HepG2 (cell line): ENCODE data around the gene WDR47. TPM values are rescaled to one million over a fixed set of nuclear protein-coding genes. Genes with fewer than 3 reads are reported as not detected.
A peak's percentile ranks its signal among the peaks of the same experiment; 100 is the strongest.

ENCODE experiments used
- ADNP ChIP-seq: sonication (generic); formaldehyde crosslinking; IDR thresholded peaks from 2 replicates; pipeline ENCODE4 v1.4.0; 2020; ENCODE audit warnings: missing genetic modification reagents
- CEBPB ChIP-seq: IDR thresholded peaks from 2 replicates; pipeline ENCODE4 v1.6.1; 2011; ENCODE audit warnings: low read depth, low read length, improper control_type of control experiment, borderline replicate concordance
- CHD4 ChIP-seq: fragments of 200-600 bp; sonication (generic); IDR thresholded peaks from 2 replicates; pipeline ENCODE4 v1.7.0; 2017; ENCODE audit warnings: mild to moderate bottlenecking, low read length, borderline replicate concordance
- POGZ ChIP-seq: sonication (generic); formaldehyde crosslinking; IDR thresholded peaks from 2 replicates; pipeline ENCODE4 v1.4.0; 2020; ENCODE audit warnings: mild to moderate bottlenecking, missing genetic modification reagents
- PRMT3 ChIP-seq: sonication (generic); formaldehyde crosslinking; IDR thresholded peaks from 2 replicates; pipeline ENCODE4 v1.8.1; 2022; ENCODE audit warnings: low read depth, mild to moderate bottlenecking, moderate library complexity, missing genetic modification reagents, borderline replicate concordance
- RELA ChIP-seq: sonication (generic); formaldehyde crosslinking; IDR thresholded peaks from 2 replicates; pipeline ENCODE4 v1.4.0; 2020; ENCODE audit warnings: missing genetic modification reagents
- RFXAP ChIP-seq: sonication (generic); formaldehyde crosslinking; IDR thresholded peaks from 2 replicates; pipeline ENCODE4 v1.4.0; 2020; ENCODE audit warnings: missing genetic modification reagents, borderline replicate concordance
- SNRNP70 ChIP-seq: fragments of 200-400 bp; formaldehyde crosslinking; IDR thresholded peaks from 2 replicates; pipeline ENCODE4 v1.6.1; 2017; ENCODE audit warnings: mild to moderate bottlenecking, low read depth, low read length, moderate library complexity
- SUZ12 ChIP-seq: fragments of 150-350 bp; IDR thresholded peaks from 2 replicates; pipeline ENCODE4 v1.6.1; 2014; ENCODE audit warnings: low read depth, low read length
- ZMAT3 ChIP-seq: sonication (generic); formaldehyde crosslinking; conservative IDR thresholded peaks from 2 replicates; pipeline ENCODE4 v1.7.0; 2021; ENCODE audit warnings: missing genetic modification reagents
- ZMYM2 ChIP-seq: sonication (generic); formaldehyde crosslinking; IDR thresholded peaks from 2 replicates; pipeline ENCODE4 v1.8.0; 2022; ENCODE audit warnings: mild to moderate bottlenecking, missing genetic modification reagents
- ZNF510 ChIP-seq: sonication (generic); formaldehyde crosslinking; IDR thresholded peaks from 2 replicates; pipeline ENCODE4 v1.4.0; 2020; ENCODE audit warnings: low read depth, mild to moderate bottlenecking, missing genetic modification reagents
- ZNF570 ChIP-seq: sonication (generic); formaldehyde crosslinking; IDR thresholded peaks from 2 replicates; pipeline ENCODE4 v1.4.0; 2020; ENCODE audit warnings: mild to moderate bottlenecking, missing genetic modification reagents, borderline replicate concordance
- ZNF83 ChIP-seq: sonication (generic); formaldehyde crosslinking; IDR thresholded peaks from 2 replicates; pipeline ENCODE4 v1.4.0; 2020; ENCODE audit warnings: missing genetic modification reagents, mild to moderate bottlenecking, borderline replicate concordance
- ZSCAN22 ChIP-seq: sonication (generic); formaldehyde crosslinking; IDR thresholded peaks from 2 replicates; pipeline ENCODE4 v1.4.0; 2020; ENCODE audit warnings: mild to moderate bottlenecking, missing genetic modification reagents
- ZSCAN25 ChIP-seq: sonication (generic); formaldehyde crosslinking; IDR thresholded peaks from 2 replicates; pipeline ENCODE4 v1.8.0; 2022; ENCODE audit warnings: mild to moderate bottlenecking, missing genetic modification reagents
- polyA plus RNA-seq, 8 experiments: library from polyadenylated mRNA; depleted of rRNA in 3 of 8; stranded (reverse) in 7 of 8; unstranded in 1 of 8; fragments of >200 nt; fragmentation: Illumina TruSeq in 4 of 8; extraction: Trizol in 4 of 8; gene quantifications; 2 replicates each; pipeline versions ENCODE4 v1.2.1 to v1.2.3, GENCODE V29; 2011 to 2016; ENCODE audit warnings: low read depth in 4 of 8, missing spikeins in 1 of 8, mixed read lengths in 1 of 8; ENCODE audit not compliant: insufficient read depth in 1 of 8
- total RNA-seq, 5 experiments: library from RNA; depleted of rRNA; stranded (reverse); fragments of >200 nt; fragmentation: Illumina TruSeq; extraction: Trizol; gene quantifications; 2 replicates each; pipeline ENCODE4 v1.2.3, GENCODE V29; 2016; ENCODE audit warnings: low read depth in 1 of 5
- TF ChIP-seq, protein P1 (sequence below): sonication (generic); formaldehyde crosslinking; IDR thresholded peaks from 2 replicates; pipeline ENCODE4 v1.4.0; 2020; ENCODE audit warnings: low read depth, missing genetic modification reagents
- TF ChIP-seq, protein P2 (sequence below): IDR thresholded peaks from 2 replicates; pipeline ENCODE4 v1.6.1; 2016; ENCODE audit warnings: missing compliant biosample characterization, missing genetic modification reagents, borderline replicate concordance
- TF ChIP-seq, protein P3 (sequence below): conservative IDR thresholded peaks from 2 replicates; pipeline ENCODE4 v1.6.1; 2018; ENCODE audit warnings: missing genetic modification reagents
- TF ChIP-seq, protein P4 (sequence below): sonication (generic); formaldehyde crosslinking; IDR thresholded peaks from 2 replicates; pipeline ENCODE4 v1.8.0; 2022; ENCODE audit warnings: mild to moderate bottlenecking, missing genetic modification reagents, moderate library complexity
- TF ChIP-seq, protein P5 (sequence below): sonication (generic); formaldehyde crosslinking; IDR thresholded peaks from 2 replicates; pipeline ENCODE4 v1.4.0; 2020; ENCODE audit warnings: mild to moderate bottlenecking, missing genetic modification reagents

Gene WDR47
- total and polyA plus RNA-seq, 2 of the 13 experiments (the other 11 are each of a cell fraction or from before 2014, with no cell fraction given), result 4.3 to 5.9 TPM

DNA sequence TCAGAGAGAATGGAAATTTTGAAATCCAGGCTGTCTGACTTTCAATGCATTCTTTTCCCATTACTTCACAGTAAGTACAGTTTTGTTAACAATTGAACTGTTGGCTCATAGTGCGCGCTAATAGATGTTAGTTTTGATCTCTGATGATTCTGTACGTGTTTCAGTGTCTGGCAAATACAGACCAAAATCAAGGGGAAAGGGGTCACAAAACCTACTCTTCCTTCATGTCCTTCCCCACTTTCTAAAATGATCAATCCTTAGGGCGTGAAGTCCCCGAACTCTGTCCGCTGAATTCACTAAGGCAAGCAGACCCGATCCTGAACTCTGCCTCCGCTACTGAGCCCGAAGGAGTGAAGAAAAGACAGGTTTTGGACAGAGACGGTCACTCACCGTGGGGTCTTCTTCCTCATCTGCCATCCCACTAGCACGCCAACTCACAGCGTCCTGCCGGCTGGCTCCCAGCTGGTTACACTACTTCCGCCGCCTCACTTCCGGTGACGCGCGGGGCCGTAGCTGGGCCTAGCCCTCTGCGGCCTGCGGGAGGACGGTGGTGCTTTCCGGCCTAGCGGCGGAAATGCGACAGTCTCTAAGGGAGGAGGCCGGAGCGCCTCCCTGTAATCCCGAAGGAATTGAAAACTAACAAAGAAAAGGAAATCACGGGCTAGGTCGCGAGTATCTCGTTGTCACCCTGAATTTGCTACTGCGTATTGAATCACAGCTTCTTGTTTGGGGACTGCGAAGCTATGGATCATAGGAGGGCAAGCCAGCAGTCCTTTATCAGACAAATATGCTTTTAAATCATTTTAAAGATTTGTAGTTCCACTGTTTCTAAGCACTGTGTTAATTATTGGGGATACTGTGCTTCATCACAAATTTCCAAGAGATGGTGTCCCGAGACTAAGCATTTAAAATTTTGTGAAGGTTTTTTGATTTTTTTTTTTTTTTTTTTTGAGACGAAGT, 33.9 kb upstream of the WDR47 start, which contains the start of gene TAF13 (continued):
- TF ChIP-seq, protein P1, sequence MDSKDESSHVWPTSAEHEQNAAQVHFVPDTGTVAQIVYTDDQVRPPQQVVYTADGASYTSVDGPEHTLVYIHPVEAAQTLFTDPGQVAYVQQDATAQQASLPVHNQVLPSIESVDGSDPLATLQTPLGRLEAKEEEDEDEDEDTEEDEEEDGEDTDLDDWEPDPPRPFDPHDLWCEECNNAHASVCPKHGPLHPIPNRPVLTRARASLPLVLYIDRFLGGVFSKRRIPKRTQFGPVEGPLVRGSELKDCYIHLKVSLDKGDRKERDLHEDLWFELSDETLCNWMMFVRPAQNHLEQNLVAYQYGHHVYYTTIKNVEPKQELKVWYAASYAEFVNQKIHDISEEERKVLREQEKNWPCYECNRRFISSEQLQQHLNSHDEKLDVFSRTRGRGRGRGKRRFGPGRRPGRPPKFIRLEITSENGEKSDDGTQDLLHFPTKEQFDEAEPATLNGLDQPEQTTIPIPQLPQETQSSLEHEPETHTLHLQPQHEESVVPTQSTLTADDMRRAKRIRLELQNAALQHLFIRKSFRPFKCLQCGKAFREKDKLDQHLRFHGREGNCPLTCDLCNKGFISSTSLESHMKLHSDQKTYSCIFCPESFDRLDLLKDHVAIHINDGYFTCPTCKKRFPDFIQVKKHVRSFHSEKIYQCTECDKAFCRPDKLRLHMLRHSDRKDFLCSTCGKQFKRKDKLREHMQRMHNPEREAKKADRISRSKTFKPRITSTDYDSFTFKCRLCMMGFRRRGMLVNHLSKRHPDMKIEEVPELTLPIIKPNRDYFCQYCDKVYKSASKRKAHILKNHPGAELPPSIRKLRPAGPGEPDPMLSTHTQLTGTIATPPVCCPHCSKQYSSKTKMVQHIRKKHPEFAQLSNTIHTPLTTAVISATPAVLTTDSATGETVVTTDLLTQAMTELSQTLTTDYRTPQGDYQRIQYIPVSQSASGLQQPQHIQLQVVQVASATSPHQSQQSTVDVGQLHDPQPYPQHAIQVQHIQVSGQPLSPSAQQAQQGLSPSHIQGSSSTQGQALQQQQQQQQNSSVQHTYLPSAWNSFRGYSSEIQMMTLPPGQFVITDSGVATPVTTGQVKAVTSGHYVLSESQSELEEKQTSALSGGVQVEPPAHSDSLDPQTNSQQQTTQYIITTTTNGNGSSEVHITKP (CRISPR knock-in tag), result peak; percentile 71
- TF ChIP-seq, protein P2, sequence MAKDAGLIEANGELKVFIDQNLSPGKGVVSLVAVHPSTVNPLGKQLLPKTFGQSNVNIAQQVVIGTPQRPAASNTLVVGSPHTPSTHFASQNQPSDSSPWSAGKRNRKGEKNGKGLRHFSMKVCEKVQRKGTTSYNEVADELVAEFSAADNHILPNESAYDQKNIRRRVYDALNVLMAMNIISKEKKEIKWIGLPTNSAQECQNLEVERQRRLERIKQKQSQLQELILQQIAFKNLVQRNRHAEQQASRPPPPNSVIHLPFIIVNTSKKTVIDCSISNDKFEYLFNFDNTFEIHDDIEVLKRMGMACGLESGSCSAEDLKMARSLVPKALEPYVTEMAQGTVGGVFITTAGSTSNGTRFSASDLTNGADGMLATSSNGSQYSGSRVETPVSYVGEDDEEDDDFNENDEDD (CRISPR knock-in tag), result no peak
- TF ChIP-seq, protein P3, sequence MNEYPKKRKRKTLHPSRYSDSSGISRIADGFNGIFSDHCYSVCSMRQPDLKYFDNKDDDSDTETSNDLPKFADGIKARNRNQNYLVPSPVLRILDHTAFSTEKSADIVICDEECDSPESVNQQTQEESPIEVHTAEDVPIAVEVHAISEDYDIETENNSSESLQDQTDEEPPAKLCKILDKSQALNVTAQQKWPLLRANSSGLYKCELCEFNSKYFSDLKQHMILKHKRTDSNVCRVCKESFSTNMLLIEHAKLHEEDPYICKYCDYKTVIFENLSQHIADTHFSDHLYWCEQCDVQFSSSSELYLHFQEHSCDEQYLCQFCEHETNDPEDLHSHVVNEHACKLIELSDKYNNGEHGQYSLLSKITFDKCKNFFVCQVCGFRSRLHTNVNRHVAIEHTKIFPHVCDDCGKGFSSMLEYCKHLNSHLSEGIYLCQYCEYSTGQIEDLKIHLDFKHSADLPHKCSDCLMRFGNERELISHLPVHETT, result peak; percentile 88
- TF ChIP-seq ZNF570 (CRISPR knock-in tag), result no peak
- TF ChIP-seq, protein P4, sequence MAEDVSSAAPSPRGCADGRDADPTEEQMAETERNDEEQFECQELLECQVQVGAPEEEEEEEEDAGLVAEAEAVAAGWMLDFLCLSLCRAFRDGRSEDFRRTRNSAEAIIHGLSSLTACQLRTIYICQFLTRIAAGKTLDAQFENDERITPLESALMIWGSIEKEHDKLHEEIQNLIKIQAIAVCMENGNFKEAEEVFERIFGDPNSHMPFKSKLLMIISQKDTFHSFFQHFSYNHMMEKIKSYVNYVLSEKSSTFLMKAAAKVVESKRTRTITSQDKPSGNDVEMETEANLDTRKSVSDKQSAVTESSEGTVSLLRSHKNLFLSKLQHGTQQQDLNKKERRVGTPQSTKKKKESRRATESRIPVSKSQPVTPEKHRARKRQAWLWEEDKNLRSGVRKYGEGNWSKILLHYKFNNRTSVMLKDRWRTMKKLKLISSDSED (CRISPR knock-in tag), result no peak
- TF ChIP-seq, protein P5, sequence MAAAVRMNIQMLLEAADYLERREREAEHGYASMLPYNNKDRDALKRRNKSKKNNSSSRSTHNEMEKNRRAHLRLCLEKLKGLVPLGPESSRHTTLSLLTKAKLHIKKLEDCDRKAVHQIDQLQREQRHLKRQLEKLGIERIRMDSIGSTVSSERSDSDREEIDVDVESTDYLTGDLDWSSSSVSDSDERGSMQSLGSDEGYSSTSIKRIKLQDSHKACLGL, result 0 out of 2 replicates have a peak, but pooled peaks have one; percentile 40
- TF ChIP-seq ZSCAN25 (CRISPR knock-in tag), result no peak
- 0 out of 2 replicates have a peak, but pooled peaks have one; percentile 68 for TF ChIP-seq ZNF510
- peak; percentile 70 for TF ChIP-seq RFXAP
- no peak for TF ChIP-seq SUZ12
- TF ChIP-seq ZSCAN22 (CRISPR knock-in tag), result no peak
- no peak for TF ChIP-seq ADNP (CRISPR knock-in tag)
- no peak for TF ChIP-seq ZNF83 (CRISPR knock-in tag)
- no peak for TF ChIP-seq CHD4
- 0 out of 2 replicates have a peak, but pooled peaks have one; percentile 57 for TF ChIP-seq ZMAT3 (CRISPR knock-in tag)
- no peak for TF ChIP-seq PRMT3
- TF ChIP-seq POGZ (CRISPR knock-in tag), result peak; percentile 70
- TF ChIP-seq ZMYM2 (CRISPR knock-in tag), result no peak
- TF ChIP-seq SNRNP70, result no peak
- TF ChIP-seq CEBPB, result no peak
- 0 out of 2 replicates have a peak, but pooled peaks have one; percentile 73 for TF ChIP-seq RELA
